ENCODE data around the gene STAT5B.
"Not testable (repeated sequence)": the region's sequence is repeated elsewhere in the genome, so short reads cannot be mapped to it uniquely, and the experiment has no call there.

The STAT5B gene

DNA sequence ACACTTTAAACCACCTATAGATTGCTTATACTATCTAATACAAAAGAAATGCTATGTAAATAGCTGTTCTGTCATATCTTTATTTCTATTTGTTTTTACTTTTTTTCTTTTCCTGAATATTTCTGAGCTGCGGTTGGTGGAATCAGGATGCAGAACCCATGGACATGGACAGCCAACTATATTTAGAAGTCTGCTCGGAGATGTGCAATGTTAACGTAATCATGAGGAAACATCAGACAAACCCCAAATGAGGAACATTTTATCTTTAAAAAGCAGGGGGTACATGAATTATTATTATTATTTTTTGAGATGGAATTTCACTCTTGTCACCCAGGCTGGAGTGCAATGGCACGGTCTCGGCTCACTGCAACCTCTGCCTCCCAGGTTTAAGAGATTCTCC, 50.5 kb downstream of the STAT5B start:
- in situ Hi-C loops (cut with HindIII; ENCODE audit: low sequenced_read_pairs): no loop called here

GRCh38 chr17:42224651-42225050, 51.5 kb downstream of the STAT5B start:
- in situ Hi-C loops (cut with HindIII; ENCODE audit: low sequenced_read_pairs): no loop called here
- TF ChIP-seq, protein P1, sequence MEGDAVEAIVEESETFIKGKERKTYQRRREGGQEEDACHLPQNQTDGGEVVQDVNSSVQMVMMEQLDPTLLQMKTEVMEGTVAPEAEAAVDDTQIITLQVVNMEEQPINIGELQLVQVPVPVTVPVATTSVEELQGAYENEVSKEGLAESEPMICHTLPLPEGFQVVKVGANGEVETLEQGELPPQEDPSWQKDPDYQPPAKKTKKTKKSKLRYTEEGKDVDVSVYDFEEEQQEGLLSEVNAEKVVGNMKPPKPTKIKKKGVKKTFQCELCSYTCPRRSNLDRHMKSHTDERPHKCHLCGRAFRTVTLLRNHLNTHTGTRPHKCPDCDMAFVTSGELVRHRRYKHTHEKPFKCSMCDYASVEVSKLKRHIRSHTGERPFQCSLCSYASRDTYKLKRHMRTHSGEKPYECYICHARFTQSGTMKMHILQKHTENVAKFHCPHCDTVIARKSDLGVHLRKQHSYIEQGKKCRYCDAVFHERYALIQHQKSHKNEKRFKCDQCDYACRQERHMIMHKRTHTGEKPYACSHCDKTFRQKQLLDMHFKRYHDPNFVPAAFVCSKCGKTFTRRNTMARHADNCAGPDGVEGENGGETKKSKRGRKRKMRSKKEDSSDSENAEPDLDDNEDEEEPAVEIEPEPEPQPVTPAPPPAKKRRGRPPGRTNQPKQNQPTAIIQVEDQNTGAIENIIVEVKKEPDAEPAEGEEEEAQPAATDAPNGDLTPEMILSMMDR (IDR thresholded peaks at IDR 0.05; ENCODE audit: low read depth, low read length, missing control alignments): no peak
- H3K4me3 ChIP-seq (ENCODE audit: low read depth, low read length): no peak overlapping the region
- no peak for DNase-seq (ENCODE audit: low read depth)

More for the DNA sequence above, 50.5 kb downstream of the STAT5B start:
- TF ChIP-seq, protein P1 (IDR thresholded peaks at IDR 0.05; ENCODE audit: low read depth, low read length, missing control alignments): no peak
- no peak overlapping the region for H3K4me3 ChIP-seq (ENCODE audit: low read depth, low read length)
- no peak for DNase-seq (ENCODE audit: low read depth)

- in situ Hi-C loops (cut with HindIII; ENCODE audit: low sequenced_read_pairs): no loop called here
- TF ChIP-seq, protein P1 (IDR thresholded peaks at IDR 0.05; ENCODE audit: low read depth, low read length, missing control alignments): peak; percentile 80
- no peak for DNase-seq (ENCODE audit: low read depth)
Measured at GRCh38 chr17:42221886-42222745, 54.1 kb downstream of the STAT5B start.

GRCh38 chr17:42219280-42219679, 56.9 kb downstream of the STAT5B start:
- in situ Hi-C loops (cut with HindIII; ENCODE audit: low sequenced_read_pairs); DNase-seq (ENCODE audit: low read depth); H3K4me3 ChIP-seq (ENCODE audit: low read depth, low read length): not testable (repeated sequence)

More at GRCh38 chr17:42221886-42222745, 54.1 kb downstream of the STAT5B start:
- no peak overlapping the region for H3K4me3 ChIP-seq (ENCODE audit: low read depth, low read length)

- DNase-seq (ENCODE audit: low read depth): no peak
- in situ Hi-C loops (cut with HindIII; ENCODE audit: low sequenced_read_pairs): no loop called here
- TF ChIP-seq, protein P1 (IDR thresholded peaks at IDR 0.05; ENCODE audit: low read depth, low read length, missing control alignments): no peak
- no peak overlapping the region for H3K4me3 ChIP-seq (ENCODE audit: low read depth, low read length)
Measured at GRCh38 chr17:42214156-42214555, 62.0 kb downstream of the STAT5B start.

DNA sequence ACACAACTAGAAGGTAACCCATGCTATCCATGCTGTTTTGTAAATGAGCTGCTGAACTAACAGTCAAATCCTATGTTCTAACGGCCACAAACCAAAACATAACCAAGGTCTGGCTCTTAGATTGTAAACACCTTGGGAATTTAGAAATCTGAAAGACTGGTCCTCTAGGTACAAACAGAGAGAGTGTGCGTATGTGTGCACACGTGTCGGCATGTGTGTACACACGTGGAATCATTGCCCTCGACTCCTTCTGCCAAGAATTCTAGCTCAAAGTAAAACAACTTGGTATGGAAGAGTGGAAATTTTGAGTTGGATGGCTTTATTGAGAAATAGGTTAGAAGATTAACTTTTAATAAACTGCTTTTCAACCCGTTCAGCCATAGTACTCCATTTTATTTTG, 63.8 kb downstream of the STAT5B start:
- DNase-seq (ENCODE audit: low read depth): no peak
- no peak overlapping the region for H3K4me3 ChIP-seq (ENCODE audit: low read depth, low read length)
- in situ Hi-C loops (cut with HindIII; ENCODE audit: low sequenced_read_pairs): no loop called here
- TF ChIP-seq, protein P1 (IDR thresholded peaks at IDR 0.05; ENCODE audit: low read depth, low read length, missing control alignments): no peak

GRCh38 chr17:42211921-42212341, 64.3 kb downstream of the STAT5B start:
- peak; percentile 55 for DNase-seq (ENCODE audit: low read depth)
- in situ Hi-C loops (cut with HindIII; ENCODE audit: low sequenced_read_pairs); H3K4me3 ChIP-seq (ENCODE audit: low read depth, low read length): not testable (repeated sequence)

All from astrocyte of the cerebellum (primary cell).